HG03039 (cell line): ENCODE data around the gene C6orf118.

Experiments
- ATAC-seq: cut with Tn5 transposase; IDR thresholded peaks from one replicate; pipeline ENCODE4 v1.9.1; 2021; ENCODE audit warnings: mild to moderate bottlenecking, moderate library complexity; ENCODE audit not compliant: unreplicated experiment

Gene C6orf118

GRCh38 chr6:165308926-165309731, at the start of gene C6orf118:
Gene C6orf118, minus strand, starts transcription at chr6:165309605. Its CDS starts 19 bp downstream, at chr6:165309586.
- no peak for ATAC-seq

- no peak for ATAC-seq
These were observed 36.3 kb upstream of the C6orf118 start for GRCh38 chr6:165345700-165346099.

GRCh38 chr6:165340532-165340931, 31.1 kb upstream of the C6orf118 start:
- ATAC-seq = no peak

- no peak for ATAC-seq
These were observed 16.2 kb upstream of the C6orf118 start for GRCh38 chr6:165325609-165326008.

GRCh38 chr6:165321555-165322145, 12.2 kb upstream of the C6orf118 start:
- no peak for ATAC-seq

DNA sequence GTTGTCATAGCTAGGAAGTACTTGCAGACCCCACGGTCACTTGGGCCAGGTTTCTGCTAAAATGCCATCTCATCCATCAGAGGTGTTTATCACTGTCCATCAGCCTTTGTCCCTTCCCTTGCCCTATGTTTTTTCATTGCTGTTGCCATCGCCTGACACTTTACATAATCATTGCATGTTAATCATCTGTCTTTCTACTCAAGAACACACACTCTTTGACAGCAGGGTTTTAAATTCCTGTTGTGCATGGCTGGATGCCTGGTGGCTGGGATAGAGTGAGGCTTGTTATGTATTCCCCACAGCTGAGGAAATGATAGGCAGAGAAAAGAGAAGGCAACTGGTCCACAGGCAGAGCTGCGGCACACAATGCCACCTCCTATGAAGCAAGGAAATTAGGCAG, 11.7 kb upstream of the C6orf118 start:
- no peak for ATAC-seq

DNA sequence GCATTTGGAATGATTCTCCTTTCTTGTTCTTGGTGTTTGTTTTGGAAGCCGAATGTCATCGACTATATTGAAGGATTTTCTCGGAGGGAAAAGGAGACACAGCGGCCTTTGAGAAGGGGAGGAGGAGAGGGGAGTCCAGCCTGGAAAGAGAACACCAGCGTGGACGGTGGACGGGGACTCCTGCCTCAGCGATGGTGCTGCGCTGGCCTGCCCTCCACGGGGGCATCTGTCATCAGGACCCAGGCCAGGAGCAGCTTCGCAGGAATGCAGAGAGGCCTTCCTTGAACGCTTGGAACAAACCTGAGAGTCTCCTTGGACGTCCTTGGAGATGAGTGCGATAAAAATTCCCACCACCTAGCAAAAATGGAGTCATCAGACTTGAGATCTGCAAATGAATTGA, 8.3 kb upstream of the C6orf118 start:
- ATAC-seq = no peak

DNA sequence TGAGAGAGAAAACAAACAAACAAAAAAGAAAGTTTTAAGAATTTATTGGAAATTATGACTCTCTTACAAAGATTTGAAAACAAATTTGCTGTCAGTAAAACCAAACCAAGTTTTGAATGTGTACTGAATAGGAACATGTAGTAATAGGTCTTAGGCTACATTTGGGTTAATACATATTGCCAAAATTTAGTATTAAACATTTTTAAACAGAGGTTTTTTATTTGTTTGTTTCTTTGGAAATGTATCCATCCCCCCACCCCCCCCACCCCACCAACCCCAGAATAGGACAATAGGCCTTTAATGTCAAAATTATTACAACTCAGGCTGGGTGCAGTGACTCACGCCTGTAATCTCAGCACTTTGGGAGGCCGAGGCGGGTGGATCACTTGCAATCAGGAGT, 2.5 kb downstream of the C6orf118 start:
- no peak for ATAC-seq

GRCh38 chr6:165301372-165302246, 7.8 kb downstream of the C6orf118 start:
- no peak for ATAC-seq

- no peak for ATAC-seq
These were observed 8.9 kb downstream of the C6orf118 start for GRCh38 chr6:165300422-165300936.

GRCh38 chr6:165298875-165299274, 10.5 kb downstream of the C6orf118 start:
- no peak for ATAC-seq

DNA sequence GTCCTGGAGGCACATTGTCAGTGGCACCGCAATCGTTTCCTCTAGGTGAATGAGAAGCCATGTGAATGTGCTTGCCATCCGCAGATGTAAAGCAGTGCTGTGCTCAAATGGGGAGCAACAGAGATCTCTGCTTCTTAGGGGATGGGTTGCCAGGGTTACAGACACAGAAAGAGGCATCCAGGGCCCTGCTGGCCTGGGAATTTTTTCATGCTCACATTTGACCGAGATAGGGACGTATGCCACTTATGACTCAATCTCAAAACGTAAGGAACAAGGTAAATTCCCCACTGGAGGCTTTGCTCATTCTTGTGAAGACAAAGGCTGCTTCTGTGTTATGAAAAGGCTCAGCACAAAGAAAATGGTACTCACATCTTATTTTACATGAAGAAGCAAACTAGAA, 11.0 kb downstream of the C6orf118 start:
- ATAC-seq = no peak

- no peak for ATAC-seq
These were observed 16.7 kb downstream of the C6orf118 start for GRCh38 chr6:165292657-165293056.

- ATAC-seq = no peak
These were observed 34.8 kb downstream of the C6orf118 start for GRCh38 chr6:165274611-165275010.

GRCh38 chr6:165272585-165272984, 36.8 kb downstream of the C6orf118 start:
- ATAC-seq = no peak

- ATAC-seq = no peak
These were observed 40.4 kb downstream of the C6orf118 start for GRCh38 chr6:165268987-165269386.

DNA sequence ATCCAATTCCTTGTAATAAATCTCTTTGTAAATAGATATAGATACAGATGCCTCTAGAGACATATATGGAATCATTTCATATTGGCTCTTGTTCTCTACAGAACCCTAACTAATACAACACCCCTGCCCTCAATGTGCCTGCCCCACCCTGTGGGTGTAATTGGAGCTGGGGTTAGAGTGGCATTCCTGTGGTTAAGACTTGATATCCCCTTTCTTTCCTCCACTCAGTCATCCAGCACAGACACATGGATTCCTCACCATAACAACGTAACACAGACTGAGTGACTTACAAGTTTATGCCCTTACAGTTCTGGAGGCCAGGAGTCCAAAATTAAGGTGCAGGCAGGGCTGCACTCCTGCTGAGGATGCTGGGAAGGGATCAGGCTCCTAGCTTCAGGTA, 42.8 kb downstream of the C6orf118 start:
- ATAC-seq = no peak

GRCh38 chr6:165266191-165266590, 43.2 kb downstream of the C6orf118 start:
- ATAC-seq = no peak

DNA sequence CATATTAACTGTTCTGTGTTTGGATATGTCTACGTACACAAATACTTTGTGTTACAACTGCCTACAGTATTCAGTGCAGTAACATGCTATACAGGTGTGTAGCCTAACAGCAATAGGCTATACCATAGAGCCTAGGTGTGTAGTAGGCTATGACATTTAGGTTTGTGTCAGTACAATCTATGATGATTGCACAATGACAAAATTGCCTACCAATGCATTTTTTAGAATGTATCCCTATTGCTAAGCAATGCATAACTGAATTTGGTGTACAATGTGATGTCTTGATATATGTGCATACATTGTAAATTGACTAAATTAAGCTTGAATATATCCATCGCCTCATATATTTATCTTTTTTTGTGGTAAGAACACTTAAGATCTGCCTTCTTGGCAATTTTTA, 48.9 kb downstream of the C6orf118 start:
- no peak for ATAC-seq

- ATAC-seq = no peak
These were observed 59.6 kb downstream of the C6orf118 start for GRCh38 chr6:165249808-165250207.

DNA sequence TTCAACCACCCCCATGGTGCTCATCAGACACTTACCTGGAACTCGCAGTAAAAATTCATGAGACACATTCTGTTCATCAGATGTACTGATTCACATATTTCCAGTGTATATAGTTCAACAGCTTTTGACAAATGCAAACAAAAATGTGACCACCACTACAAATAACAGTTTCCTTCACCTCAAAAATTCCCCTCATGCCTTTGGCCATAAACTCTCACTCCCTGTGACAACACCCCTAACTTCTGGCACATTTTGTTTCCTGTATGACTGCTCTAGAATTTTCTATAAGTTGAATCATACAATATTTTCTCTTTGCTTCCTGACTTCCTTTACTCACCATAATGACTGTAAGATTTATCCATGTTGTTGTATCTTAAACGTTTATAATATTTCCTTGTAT, 63.7 kb downstream of the C6orf118 start:
- ATAC-seq = no peak
